Left lung (tissue), 10 donors: Measurements from ENCODE around the gene NFATC1. TPM values are rescaled to one million over a fixed set of nuclear protein-coding genes. Genes with fewer than 3 reads are reported as not detected.
A peak's percentile ranks its signal among the peaks of the same experiment; 100 is the strongest.

Experiments
- ATAC-seq: fragments of 200-7000 bp; cut with Tn5 transposase; one replicate; pipeline ENCODE4 v1.9.1; 2020; ENCODE audit warnings: moderate library complexity
- DNase-seq, 4 donors: peaks; one replicate each; pipeline ENCODE4 v3.0.0-alpha.2; 2013 to 2020
- H3K27ac ChIP-seq, 2 donors: fragments of 200-600 bp; sonication (generic) in 1 of 2; one replicate each; pipeline versions ENCODE4 v1.5.0 to v1.8.0; 2020 to 2021
- H3K27me3 ChIP-seq, 2 donors: fragments of 200-600 bp; sonication (generic) in 1 of 2; one replicate each; pipeline versions ENCODE4 v1.5.0 to v1.8.0; 2020 to 2021
- H3K36me3 ChIP-seq, 2 donors: fragments of 200-600 bp; sonication (generic) in 1 of 2; one replicate each; pipeline versions ENCODE4 v1.5.0 to v1.8.0; 2020 to 2021
- H3K4me1 ChIP-seq, 2 donors: fragments of 200-600 bp; one replicate each; pipeline ENCODE4 v1.8.0; 2021
- H3K4me3 ChIP-seq, 2 donors: fragments of 200-600 bp; sonication (generic) in 1 of 2; one replicate each; pipeline versions ENCODE4 v1.5.0 to v1.8.0; 2020 to 2021; ENCODE audit warnings: mild to moderate bottlenecking in 1 of 2
- H3K9me3 ChIP-seq, 2 donors: fragments of 200-600 bp; sonication (generic) in 1 of 2; one replicate each; pipeline versions ENCODE4 v1.5.0 to v1.8.0; 2020 to 2021
- intact Hi-C, 2 donors: fragments of 100-400 bp; cut with DNase I; formaldehyde crosslinking; loops; one replicate each; pipeline versions ENCODE4 v1.11.2 to v1.14.2; 2022
- polyA plus RNA-seq, 6 donors: library from polyadenylated mRNA; unstranded; fragments of 120-200 nt; gene quantifications; one replicate each; pipeline ENCODE4 v1.2.1, GENCODE V29; 2013; ENCODE audit not compliant: insufficient read length in 6 of 6
- total RNA-seq, 2 donors: library from RNA; stranded (reverse); fragmentation: NEBNext Ultra II Directional; extraction: Animal tissue kit (Norgen Biotek cat#: 25700); gene quantifications; one replicate each; pipeline ENCODE4 v1.2.1, GENCODE V29; 2021
- TF ChIP-seq, protein P1 (sequence below), 2 donors: fragments of 200-600 bp; sonication (generic) in 1 of 2; IDR thresholded peaks; one replicate each; pipeline versions ENCODE4 v1.5.0 to v1.8.0; 2021; ENCODE audit warnings: antibody characterized with exemption in 2 of 2
- donor health status: DM: no; HTN: yes; CAD: no.
- donor health status: DM: no; HTN: no; CAD: no.

NFATC1 gene
- total and polyA plus RNA-seq, 8 donors: 6.5 to 17.1 (median 8.0) TPM

DNA sequence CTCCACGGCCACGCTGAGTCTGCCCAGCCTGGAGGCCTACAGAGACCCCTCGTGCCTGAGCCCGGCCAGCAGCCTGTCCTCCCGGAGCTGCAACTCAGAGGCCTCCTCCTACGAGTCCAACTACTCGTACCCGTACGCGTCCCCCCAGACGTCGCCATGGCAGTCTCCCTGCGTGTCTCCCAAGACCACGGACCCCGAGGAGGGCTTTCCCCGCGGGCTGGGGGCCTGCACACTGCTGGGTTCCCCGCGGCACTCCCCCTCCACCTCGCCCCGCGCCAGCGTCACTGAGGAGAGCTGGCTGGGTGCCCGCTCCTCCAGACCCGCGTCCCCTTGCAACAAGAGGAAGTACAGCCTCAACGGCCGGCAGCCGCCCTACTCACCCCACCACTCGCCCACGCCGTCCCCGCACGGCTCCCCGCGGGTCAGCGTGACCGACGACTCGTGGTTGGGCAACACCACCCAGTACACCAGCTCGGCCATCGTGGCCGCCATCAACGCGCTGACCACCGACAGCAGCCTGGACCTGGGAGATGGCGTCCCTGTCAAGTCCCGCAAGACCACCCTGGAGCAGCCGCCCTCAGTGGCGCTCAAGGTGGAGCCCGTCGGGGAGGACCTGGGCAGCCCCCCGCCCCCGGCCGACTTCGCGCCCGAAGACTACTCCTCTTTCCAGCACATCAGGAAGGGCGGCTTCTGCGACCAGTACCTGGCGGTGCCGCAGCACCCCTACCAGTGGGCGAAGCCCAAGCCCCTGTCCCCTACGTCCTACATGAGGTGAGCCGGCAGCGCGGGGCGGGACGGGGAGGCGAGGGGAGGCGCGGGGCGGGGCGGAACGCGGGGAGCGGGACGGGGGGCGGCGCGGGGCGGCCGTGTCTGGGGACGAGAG is 15.2 kb downstream of the NFATC1 start:
- H3K36me3 ChIP-seq: peaks cover 0 to 34% of the 10 kb centered on the region in 2 donors
- no peak overlapping the region for H3K27ac ChIP-seq
- peaks cover 0 to 7% of the 10 kb centered on the region in 2 donors for H3K4me1 ChIP-seq
- ATAC-seq (no peak), DNase-seq (peak in 1 of 4 donors; percentile 79)
- H3K4me3 ChIP-seq: no peak overlapping the region
- no peaks in the 10 kb centered on the region for H3K9me3 ChIP-seq
- TF ChIP-seq, protein P1, sequence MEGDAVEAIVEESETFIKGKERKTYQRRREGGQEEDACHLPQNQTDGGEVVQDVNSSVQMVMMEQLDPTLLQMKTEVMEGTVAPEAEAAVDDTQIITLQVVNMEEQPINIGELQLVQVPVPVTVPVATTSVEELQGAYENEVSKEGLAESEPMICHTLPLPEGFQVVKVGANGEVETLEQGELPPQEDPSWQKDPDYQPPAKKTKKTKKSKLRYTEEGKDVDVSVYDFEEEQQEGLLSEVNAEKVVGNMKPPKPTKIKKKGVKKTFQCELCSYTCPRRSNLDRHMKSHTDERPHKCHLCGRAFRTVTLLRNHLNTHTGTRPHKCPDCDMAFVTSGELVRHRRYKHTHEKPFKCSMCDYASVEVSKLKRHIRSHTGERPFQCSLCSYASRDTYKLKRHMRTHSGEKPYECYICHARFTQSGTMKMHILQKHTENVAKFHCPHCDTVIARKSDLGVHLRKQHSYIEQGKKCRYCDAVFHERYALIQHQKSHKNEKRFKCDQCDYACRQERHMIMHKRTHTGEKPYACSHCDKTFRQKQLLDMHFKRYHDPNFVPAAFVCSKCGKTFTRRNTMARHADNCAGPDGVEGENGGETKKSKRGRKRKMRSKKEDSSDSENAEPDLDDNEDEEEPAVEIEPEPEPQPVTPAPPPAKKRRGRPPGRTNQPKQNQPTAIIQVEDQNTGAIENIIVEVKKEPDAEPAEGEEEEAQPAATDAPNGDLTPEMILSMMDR (IDR thresholded peaks at IDR 0.05): no peak
- H3K27me3 ChIP-seq: no peaks in the 10 kb centered on the region
- intact Hi-C loops: no loop called here

DNA sequence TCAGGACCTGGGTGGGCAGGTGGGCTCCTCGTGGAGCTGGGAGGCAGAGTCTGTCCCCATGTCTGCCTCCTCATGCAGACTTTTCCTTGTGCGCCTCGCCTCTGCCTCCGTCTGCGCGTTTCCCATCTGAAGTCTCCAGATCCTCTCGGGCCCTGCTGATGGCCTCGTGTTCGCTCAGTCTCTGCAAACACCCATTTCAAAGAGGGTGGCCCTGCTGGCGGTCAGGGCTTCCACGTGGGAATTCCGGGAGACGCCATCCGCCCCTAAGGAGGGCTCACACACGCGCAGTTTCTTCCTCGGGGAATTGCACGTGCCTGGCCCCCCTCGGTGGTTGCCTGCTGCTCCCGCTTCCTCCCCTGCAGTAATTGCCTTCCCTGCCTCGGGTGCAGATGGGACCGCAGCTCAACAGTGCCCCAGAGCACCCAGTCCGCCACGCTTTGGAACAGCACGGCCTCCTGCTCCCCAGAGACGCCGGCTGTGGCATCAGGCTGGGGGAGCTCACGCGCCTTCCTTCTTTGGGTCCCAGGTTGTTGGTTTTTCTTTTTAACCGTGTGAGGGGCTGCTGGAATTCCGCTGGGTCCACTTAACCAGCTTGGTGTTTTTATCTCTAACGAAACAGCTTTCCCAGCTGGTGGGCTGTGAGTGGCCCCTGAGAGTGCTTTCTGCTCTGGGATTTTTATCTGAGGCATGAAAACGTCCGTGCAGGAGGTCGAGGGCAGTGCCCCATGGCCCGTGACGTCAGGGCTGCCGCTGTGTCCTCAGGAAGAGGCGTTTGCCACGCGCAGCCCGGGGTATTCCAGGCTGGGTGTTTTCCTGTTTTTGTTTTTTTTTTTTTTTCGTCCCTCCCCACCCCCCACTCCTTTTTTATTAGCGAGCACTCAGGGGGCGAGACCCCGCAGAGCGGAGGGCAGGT is 16.1 kb downstream of the NFATC1 start:
- H3K4me3 ChIP-seq: no peak overlapping the region
- TF ChIP-seq, protein P1 (IDR thresholded peaks at IDR 0.05): no peak
- peaks cover 0 to 34% of the 10 kb centered on the region in 2 donors for H3K36me3 ChIP-seq
- DNase-seq (peak in 1 of 4 donors; percentile 59), ATAC-seq (no peak)
- H3K27me3 ChIP-seq: no peaks in the 10 kb centered on the region
- intact Hi-C loops: no loop called here
- no peak overlapping the region for H3K27ac ChIP-seq
- no peaks in the 10 kb centered on the region for H3K4me1 ChIP-seq
- no peaks in the 10 kb centered on the region for H3K9me3 ChIP-seq

DNA sequence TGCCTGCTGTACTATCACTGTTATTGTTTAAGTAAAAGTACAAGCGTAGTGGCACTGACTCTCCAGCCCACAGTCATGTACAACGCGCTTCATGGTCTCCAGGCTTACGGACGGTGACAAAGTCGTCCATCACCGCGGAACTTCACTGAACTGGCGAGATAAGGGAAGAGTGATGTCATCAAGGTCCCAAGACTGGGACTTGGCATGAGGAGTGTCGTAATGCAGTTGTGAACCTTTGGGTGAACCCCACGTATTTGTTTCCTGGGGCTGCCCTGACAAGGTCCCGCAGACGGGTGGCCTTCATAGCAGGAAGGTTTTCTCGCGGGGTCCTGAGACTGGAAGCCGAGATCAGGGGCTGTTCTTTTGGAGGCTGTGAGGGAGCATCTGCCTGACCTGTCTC is 17.3 kb downstream of the NFATC1 start:
- ATAC-seq: no peak
- H3K9me3 ChIP-seq: no peaks in the 10 kb centered on the region
- H3K4me3 ChIP-seq: no peak overlapping the region
- DNase-seq: no peak
- H3K27ac ChIP-seq: no peak overlapping the region
- no peaks in the 10 kb centered on the region for H3K4me1 ChIP-seq
- intact Hi-C loops: no loop called here
- no peaks in the 10 kb centered on the region for H3K27me3 ChIP-seq
- peaks cover 0 to 34% of the 10 kb centered on the region in 2 donors for H3K36me3 ChIP-seq
- TF ChIP-seq, protein P1 (IDR thresholded peaks at IDR 0.05): no peak

- DNase-seq (peak in 1 of 4 donors; percentile 67), ATAC-seq (no peak)
Measured at GRCh38 chr18:79413426-79413825, 17.7 kb downstream of the NFATC1 start.

More at GRCh38 chr18:79413426-79413825, 17.7 kb downstream of the NFATC1 start:
- Histone ChIP-seq H3K27me3 (no peaks in the 10 kb centered on the region), H3K4me1 (no peaks in the 10 kb centered on the region), H3K36me3 (peaks cover 0 to 34% of the 10 kb centered on the region in 2 donors), H3K27ac (no peak overlapping the region), H3K9me3 (no peaks in the 10 kb centered on the region), H3K4me3 (no peak overlapping the region)
- intact Hi-C loops: no loop called here
- TF ChIP-seq, protein P1 (IDR thresholded peaks at IDR 0.05): no peak
